HG03064 (cell line): ENCODE results near the gene LMX1B.
"Not testable (repeated sequence)": the region's sequence is repeated elsewhere in the genome, so short reads cannot be mapped to it uniquely, and the experiment has no call there.

Source experiments
- ATAC-seq: cut with Tn5 transposase; IDR thresholded peaks from one replicate; pipeline ENCODE4 v1.9.1; 2021; ENCODE audit warnings: low read depth; ENCODE audit not compliant: unreplicated experiment

The LMX1B gene

GRCh38 chr9:126704892-126705766 lies 91.4 kb downstream of the LMX1B start:
- no peak for ATAC-seq

GRCh38 chr9:126705767-126706697 lies 92.3 kb downstream of the LMX1B start:
- ATAC-seq: no peak

- no peak for ATAC-seq
Measured at GRCh38 chr9:126706698-126707053, 92.9 kb downstream of the LMX1B start.

- no peak for ATAC-seq
Measured at GRCh38 chr9:126707083-126707482, 93.4 kb downstream of the LMX1B start.

GRCh38 chr9:126707712-126708111 lies 94.0 kb downstream of the LMX1B start:
- not testable (repeated sequence) for ATAC-seq

- no peak for ATAC-seq
Measured at GRCh38 chr9:126708178-126708577, 94.5 kb downstream of the LMX1B start.

- ATAC-seq: no peak
Measured at GRCh38 chr9:126709241-126709640, 95.5 kb downstream of the LMX1B start.

GRCh38 chr9:126715382-126715781 lies 101.7 kb downstream of the LMX1B start:
- no peak for ATAC-seq

GRCh38 chr9:126717441-126717840 lies 103.7 kb downstream of the LMX1B start:
- ATAC-seq: not testable (repeated sequence)

GRCh38 chr9:126719618-126720031 lies 105.9 kb downstream of the LMX1B start:
- ATAC-seq: peak; percentile 47

GRCh38 chr9:126720036-126720435 lies 106.3 kb downstream of the LMX1B start:
- no peak for ATAC-seq

- no peak for ATAC-seq
Measured at GRCh38 chr9:126720661-126721563, 107.2 kb downstream of the LMX1B start.

- ATAC-seq: no peak
Measured at GRCh38 chr9:126721564-126721981, 107.8 kb downstream of the LMX1B start.

GRCh38 chr9:126722252-126722921 lies 108.7 kb downstream of the LMX1B start:
- ATAC-seq: peak; percentile 61

GRCh38 chr9:126722922-126723806 lies 109.4 kb downstream of the LMX1B start:
- peak; percentile 42 for ATAC-seq

- ATAC-seq: no peak
Measured at GRCh38 chr9:126723807-126724172, 110.1 kb downstream of the LMX1B start.

- ATAC-seq: no peak
Measured at GRCh38 chr9:126724226-126724625, 110.5 kb downstream of the LMX1B start.

GRCh38 chr9:126725485-126725884 lies 111.8 kb downstream of the LMX1B start:
- not testable (repeated sequence) for ATAC-seq

- ATAC-seq: not testable (repeated sequence)
Measured at GRCh38 chr9:126728210-126728609, 114.5 kb downstream of the LMX1B start.
